HUES64 (cell line): ENCODE measurements around the gene PRPH.
"Not testable (repeated sequence)": the region's sequence is repeated elsewhere in the genome, so short reads cannot be mapped to it uniquely, and the experiment has no call there.

Source experiments
- H3K27ac ChIP-seq: 2 replicates; pipeline ENCODE4 v1.7.0; 2013; ENCODE audit warnings: low read depth, low read length, inconsistent platforms
- H3K27me3 ChIP-seq: 2 replicates; pipeline ENCODE4 v1.6.1; 2013; ENCODE audit warnings: mild to moderate bottlenecking, low read length; ENCODE audit not compliant: insufficient read depth
- H3K36me3 ChIP-seq: 2 replicates; pipeline ENCODE4 v1.6.1; 2013; ENCODE audit warnings: mild to moderate bottlenecking, low read length; ENCODE audit not compliant: insufficient read depth
- H3K4me1 ChIP-seq: 2 replicates; pipeline ENCODE4 v1.6.1; 2013; ENCODE audit warnings: mild to moderate bottlenecking, low read length, moderate library complexity; ENCODE audit not compliant: insufficient read depth
- H3K4me3 ChIP-seq: 2 replicates; pipeline ENCODE4 v1.5.1; 2013; ENCODE audit warnings: mild to moderate bottlenecking, low read length, moderate library complexity
- H3K9ac ChIP-seq: 2 replicates; pipeline ENCODE4 v1.6.1; 2013; ENCODE audit warnings: mild to moderate bottlenecking, low read depth, low read length
- H3K9me3 ChIP-seq: 2 replicates; pipeline ENCODE4 v1.6.1; 2013; ENCODE audit warnings: low read depth, low read length; ENCODE audit not compliant: insufficient read depth
- WGBS: fragments of 150-250, 120-280 bp; methylation state at CpG from one replicate; pipeline ENCODE4 v1.1.7; 2013; ENCODE audit warnings: missing lambda C conversion rate; 5-methylcytosine and 5-hydroxymethylcytosine counted together

PRPH gene

DNA sequence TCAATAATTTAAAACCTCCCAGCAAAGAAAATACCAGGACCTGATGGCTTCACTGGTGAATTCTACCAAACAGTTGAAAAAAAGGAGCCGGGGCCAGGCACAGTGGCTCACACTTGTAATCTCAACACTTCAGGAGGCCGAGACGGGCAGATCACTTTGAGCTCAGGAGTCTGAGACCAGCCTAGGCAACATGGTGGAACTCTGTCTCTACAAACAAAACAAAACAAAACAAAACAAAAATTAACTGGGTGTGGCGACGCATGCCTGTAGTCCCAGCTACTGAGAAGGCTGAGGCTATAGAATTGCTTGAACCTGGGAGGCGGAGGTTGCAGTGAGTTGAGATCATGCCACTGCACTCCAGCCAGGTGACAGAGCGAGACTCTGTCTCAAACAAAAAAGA, 14.4 kb downstream of the PRPH start:
- WGBS: 86% methylated on average over 7 of the region's 7 CpGs
- Histone ChIP-seq H3K4me3 (no peak overlapping the region), H3K4me1 (no peaks in the 10 kb centered on the region), H3K36me3 (no peaks in the 10 kb centered on the region), H3K9ac (no peak overlapping the region), H3K27ac (no peak overlapping the region), H3K27me3 (peaks cover 12% of the 10 kb centered on the region), H3K9me3 (no peaks in the 10 kb centered on the region)

GRCh38 chr12:49310451-49311000, 15.6 kb downstream of the PRPH start:
- H3K4me3 ChIP-seq, H3K9ac ChIP-seq, H3K9me3 ChIP-seq, H3K36me3 ChIP-seq, H3K4me1 ChIP-seq, H3K27me3 ChIP-seq, H3K27ac ChIP-seq: not testable (repeated sequence)
- no CpG with 5 or more reads among the region's 3 CpGs for WGBS

DNA sequence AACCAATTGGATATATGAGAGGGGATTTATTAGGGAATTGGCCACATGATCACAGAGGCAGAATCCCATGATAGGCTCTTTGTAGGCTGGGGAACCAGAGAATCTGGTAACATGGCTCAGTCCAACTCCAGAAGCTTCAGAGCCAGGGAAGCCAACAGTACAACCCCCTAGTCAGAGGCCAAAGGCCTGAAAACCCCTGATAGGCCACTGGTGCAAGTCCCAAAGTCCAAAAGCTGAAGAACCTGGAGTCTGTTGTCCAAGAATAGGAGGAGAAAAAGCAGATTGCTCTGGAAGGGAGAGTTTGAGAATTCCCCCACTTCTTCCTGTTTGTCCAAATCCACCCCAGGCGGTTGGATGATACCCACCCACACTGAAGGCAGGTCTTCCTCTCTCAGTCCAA, 19.9 kb downstream of the PRPH start:
- Histone ChIP-seq H3K36me3 (no peaks in the 10 kb centered on the region), H3K27me3 (peaks cover 8% of the 10 kb centered on the region), H3K4me3 (no peak overlapping the region), H3K4me1 (no peaks in the 10 kb centered on the region), H3K9me3 (no peaks in the 10 kb centered on the region), H3K9ac (no peak overlapping the region), H3K27ac (no peak overlapping the region)
- 86% methylated on average over 1 of the region's 1 CpG for WGBS

DNA sequence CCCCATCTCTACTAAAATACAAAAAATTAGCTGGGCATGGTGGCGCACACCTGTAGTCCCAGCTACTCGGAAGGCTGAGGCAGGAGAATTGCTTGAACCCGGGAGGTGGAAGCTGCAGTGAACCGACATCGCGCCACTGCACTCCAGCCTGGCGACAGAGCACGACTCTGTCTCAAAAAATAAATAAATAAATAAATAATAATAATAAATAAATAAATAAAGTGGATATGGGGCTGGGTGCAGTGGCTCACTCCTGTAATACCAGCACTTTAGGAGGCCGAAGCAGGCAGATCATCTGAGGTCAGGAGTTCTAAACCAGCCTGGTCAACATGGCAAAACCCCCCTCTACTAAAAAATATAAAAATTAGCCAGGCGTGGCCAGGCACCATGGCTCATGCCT, 22.2 kb downstream of the PRPH start:
- not testable (repeated sequence) for H3K27ac ChIP-seq, H3K4me3 ChIP-seq, H3K9ac ChIP-seq, H3K4me1 ChIP-seq, H3K9me3 ChIP-seq, H3K36me3 ChIP-seq, H3K27me3 ChIP-seq
- 97% methylated on average over 8 of the region's 10 CpGs for WGBS

GRCh38 chr12:49320411-49321103, 25.6 kb downstream of the PRPH start:
- H3K36me3 ChIP-seq: peaks cover 10% of the 10 kb centered on the region
- H3K4me1 ChIP-seq, H3K27ac ChIP-seq, H3K9ac ChIP-seq, H3K27me3 ChIP-seq, H3K9me3 ChIP-seq, H3K4me3 ChIP-seq: not testable (repeated sequence)
- WGBS: 92% methylated on average over 9 of the region's 9 CpGs

GRCh38 chr12:49322367-49322707, 27.4 kb downstream of the PRPH start:
- H3K4me3 ChIP-seq: peak overlapping the region; percentile 89
- WGBS: 26% methylated on average over 10 of the region's 12 CpGs
- peaks cover 8% of the 10 kb centered on the region; the same call in 1 of the 2 replicates for H3K27me3 ChIP-seq
- H3K36me3 ChIP-seq: peaks cover 28% of the 10 kb centered on the region
- peaks cover 6% of the 10 kb centered on the region; the same call in 1 of the 2 replicates for H3K4me1 ChIP-seq
- H3K27ac ChIP-seq: peak overlapping the region; percentile 52; the same call in 1 of the 2 replicates
- no peaks in the 10 kb centered on the region for H3K9me3 ChIP-seq
- peak overlapping the region; percentile 82 for H3K9ac ChIP-seq

DNA sequence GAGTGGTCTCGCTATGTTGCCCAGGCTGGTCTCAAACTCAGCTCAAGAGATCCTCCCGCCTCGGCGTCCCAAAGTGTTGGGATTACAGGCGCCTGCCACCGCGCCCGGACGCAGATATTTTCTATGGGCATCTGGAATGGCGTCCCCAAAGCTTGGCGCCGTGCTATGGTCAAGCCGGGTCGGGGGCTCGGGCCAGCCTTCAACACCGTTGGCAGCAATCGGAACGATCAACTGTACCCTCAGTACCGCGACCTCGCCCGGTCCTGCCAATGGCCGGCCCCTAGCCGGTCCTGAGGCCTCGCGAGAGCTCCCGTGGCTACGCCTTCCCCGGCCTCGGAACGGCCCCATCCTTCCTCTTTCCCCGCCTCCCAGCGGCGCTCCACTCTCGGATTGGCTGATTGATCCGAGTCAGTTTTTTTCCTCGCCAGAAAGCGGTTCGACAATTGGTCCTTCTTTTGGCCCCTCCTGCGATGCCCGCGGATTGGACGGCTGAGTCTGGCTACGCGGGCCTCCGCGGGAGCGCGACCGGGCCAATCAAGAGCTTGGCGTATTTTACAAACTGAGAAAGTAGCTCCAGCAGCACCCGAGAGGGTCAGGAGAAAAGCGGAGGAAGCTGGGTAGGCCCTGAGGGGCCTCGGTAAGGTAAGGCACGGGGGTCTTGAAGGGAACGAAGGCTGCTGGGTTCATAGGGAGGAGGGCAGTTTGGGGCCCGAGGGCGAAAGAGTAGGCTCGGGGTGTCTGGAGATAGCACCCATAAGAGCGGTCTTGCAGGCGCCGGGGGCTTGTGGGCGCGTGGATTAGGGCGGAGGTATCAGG, 28.0 kb downstream of the PRPH start, which contains the start of gene TROAP:
TSS of gene TROAP (plus strand) at position 548 of the 816 bp plus-strand sequence. CDS start 354 bp downstream, outside the sequence.
- H3K27ac ChIP-seq: peak within 1 kb of the TSS; percentile 52
- WGBS: under 1% methylated on average over 65 of the region's 65 CpGs

DNA sequence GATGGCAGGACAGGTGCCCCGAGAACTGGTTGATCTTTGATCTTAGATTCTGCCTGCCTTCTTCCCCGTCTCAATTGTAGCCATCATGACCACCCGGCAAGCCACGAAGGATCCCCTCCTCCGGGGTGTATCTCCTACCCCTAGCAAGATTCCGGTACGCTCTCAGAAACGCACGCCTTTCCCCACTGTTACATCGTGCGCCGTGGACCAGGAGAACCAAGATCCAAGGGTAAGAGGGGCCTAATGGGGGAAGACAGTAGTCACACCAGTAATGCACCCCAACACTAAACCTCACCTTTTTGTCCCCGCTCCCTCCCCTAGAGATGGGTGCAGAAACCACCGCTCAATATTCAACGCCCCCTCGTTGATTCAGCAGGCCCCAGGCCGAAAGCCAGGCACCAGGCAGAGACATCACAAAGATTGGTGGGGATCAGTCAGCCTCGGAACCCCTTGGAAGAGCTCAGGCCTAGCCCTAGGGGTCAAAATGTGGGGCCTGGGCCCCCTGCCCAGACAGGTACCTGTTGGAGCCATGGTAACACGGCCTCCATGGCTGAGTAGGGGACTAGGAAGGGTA, 28.7 kb downstream of the PRPH start:
- peaks cover 34% of the 10 kb centered on the region for H3K36me3 ChIP-seq
- 16% methylated on average over 17 of the region's 19 CpGs for WGBS

More for the DNA sequence above, 28.0 kb downstream of the PRPH start, which contains the start of gene TROAP:
- Histone ChIP-seq H3K9me3 (no peaks in the 10 kb centered on the region), H3K4me3 (peak within 1 kb of the TSS; percentile 89), H3K9ac (peak within 1 kb of the TSS; percentile 90), H3K27me3 (peaks cover 8% of the 10 kb centered on the region; the same call in 1 of the 2 replicates), H3K36me3 (peaks cover 33% of the 10 kb centered on the region), H3K4me1 (peaks cover 6% of the 10 kb centered on the region; the same call in 1 of the 2 replicates)

GRCh38 chr12:49325606-49326005, 30.7 kb downstream of the PRPH start:
- H3K9me3 ChIP-seq: no peaks in the 10 kb centered on the region
- H3K4me3 ChIP-seq: no peak overlapping the region
- H3K9ac ChIP-seq: no peak overlapping the region
- H3K27me3 ChIP-seq: no peaks in the 10 kb centered on the region
- peaks cover 6% of the 10 kb centered on the region; the same call in 1 of the 2 replicates for H3K4me1 ChIP-seq
- 94% methylated on average over 6 of the region's 6 CpGs for WGBS
- H3K36me3 ChIP-seq: peaks cover 48% of the 10 kb centered on the region
- no peak overlapping the region for H3K27ac ChIP-seq

More for the DNA sequence above, 28.7 kb downstream of the PRPH start:
- Histone ChIP-seq H3K9me3 (no peaks in the 10 kb centered on the region), H3K27ac (peak overlapping the region; percentile 49; the same call in 1 of the 2 replicates), H3K4me3 (peak overlapping the region; percentile 89), H3K9ac (peak overlapping the region; percentile 90), H3K27me3 (peaks cover 7% of the 10 kb centered on the region; the same call in 1 of the 2 replicates), H3K4me1 (peaks cover 6% of the 10 kb centered on the region; the same call in 1 of the 2 replicates)

DNA sequence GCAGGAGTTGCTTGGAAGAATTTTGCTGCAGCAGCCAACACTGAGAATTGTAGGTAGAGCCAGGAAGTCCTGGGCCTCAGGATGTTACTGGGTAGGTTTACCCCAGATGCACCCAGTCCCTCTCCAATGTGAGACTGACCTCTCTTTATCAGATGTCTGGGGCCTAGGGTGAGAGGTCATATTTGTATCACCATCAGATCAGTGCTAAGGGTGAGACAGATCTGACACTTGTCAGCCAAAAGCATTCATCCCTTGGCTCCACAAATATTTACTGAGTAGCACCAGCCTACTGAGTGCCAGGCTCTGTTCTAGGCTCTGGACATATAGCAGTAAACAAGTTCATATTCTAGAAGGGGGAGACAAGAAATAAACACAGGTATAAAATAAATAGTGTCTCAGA, 32.4 kb downstream of the PRPH start:
- H3K36me3 ChIP-seq: peaks cover 48% of the 10 kb centered on the region
- 0 out of 2 replicates have a peak, but pooled peaks cover under 1% of the 10 kb centered on the region for H3K4me1 ChIP-seq
- no peak overlapping the region for H3K9ac ChIP-seq
- no peak overlapping the region for H3K27ac ChIP-seq
- H3K27me3 ChIP-seq: peaks cover 7% of the 10 kb centered on the region
- H3K4me3 ChIP-seq: no peak overlapping the region
- H3K9me3 ChIP-seq: no peaks in the 10 kb centered on the region

- WGBS: 92% methylated on average over 2 of the region's 2 CpGs
- Histone ChIP-seq H3K4me1 (no peaks in the 10 kb centered on the region), H3K27me3 (peaks cover 13% of the 10 kb centered on the region), H3K9ac (no peak overlapping the region), H3K9me3 (no peaks in the 10 kb centered on the region), H3K4me3 (no peak overlapping the region), H3K27ac (no peak overlapping the region), H3K36me3 (peaks cover 48% of the 10 kb centered on the region)
Measured at GRCh38 chr12:49327887-49328286, 32.9 kb downstream of the PRPH start.
